ENCODE measurements around the gene ZXDB. TPM values are rescaled to one million over a fixed set of nuclear protein-coding genes. Genes with fewer than 3 reads are reported as not detected.

ZXDB gene
- total and polyA plus RNA-seq, 2 of the 4 experiments (the other 2 are of a cell fraction), result 2.6 to 5.2 TPM

- Histone ChIP-seq H2BK120ac (ENCODE audit: low read depth, low read length) (no peak overlapping the region), H2BK20ac (ENCODE audit: low read depth, low read length) (no peak overlapping the region), H4K8ac (ENCODE audit: low read depth in 2 of 2, low read length in 2 of 2) (no peak overlapping the region), H3K9ac (ENCODE audit: low read depth, low read length) (no peak overlapping the region), H3K4me3 (ENCODE audit: insufficient read depth, low read depth, low read length) (no peak overlapping the region), H2BK5ac (ENCODE audit: low read depth, low read length, poor library complexity, severe bottlenecking) (no peak overlapping the region), H3K79me1 (ENCODE audit: low read depth in 1 of 2, low read length in 2 of 2) (no peaks in the 10 kb centered on the region), H4K91ac (ENCODE audit: insufficient read depth, low read depth, low read length) (no peak overlapping the region), H4K20me1 (ENCODE audit: insufficient read depth, low read length) (no peaks in the 10 kb centered on the region), H2AK5ac (ENCODE audit: low read depth, low read length) (no peak overlapping the region), H3K56ac (ENCODE audit: extremely low read depth, insufficient read depth, low read length) (no peak overlapping the region), H3K14ac (replicated peaks; ENCODE audit: low read depth, low read length) (no peak overlapping the region), H3K18ac (ENCODE audit: low read depth, low read length) (no peak overlapping the region), H2AK9ac (replicated peaks; ENCODE audit: low read depth, low read length, poor library complexity) (no peak overlapping the region), H3K9me1 (ENCODE audit: insufficient read depth, low read length) (no peaks in the 10 kb centered on the region), H3K23ac (ENCODE audit: low read depth, low read length) (no peak overlapping the region), H3K27me3 (ENCODE audit: control insufficient read depth, insufficient read depth, low read length) (no peaks in the 10 kb centered on the region), H3K36me3 (ENCODE audit: control insufficient read depth, insufficient read depth, low read length) (no peaks in the 10 kb centered on the region), H3K4ac (ENCODE audit: low read depth, low read length) (no peak overlapping the region), H3K4me2 (ENCODE audit: low read depth, low read length) (no peak overlapping the region), H3K4me1 (ENCODE audit: control insufficient read depth, insufficient read depth, low read length) (no peaks in the 10 kb centered on the region), H3K27ac (ENCODE audit: insufficient read depth, low read length) (no peak overlapping the region), H4K5ac (ENCODE audit: low read depth, low read length) (no peak overlapping the region), H2BK15ac (ENCODE audit: low read depth, low read length) (no peak overlapping the region), H3K9me3 (ENCODE audit: control insufficient read depth, insufficient read depth, low read length) (no peaks in the 10 kb centered on the region), H2AFZ (replicated peaks; ENCODE audit: low read length, poor library complexity) (no peak overlapping the region)
- WGBS, 2 experiments (ENCODE audit: extremely low coverage in 2 of 2, insufficient read length in 1 of 2), result no CpG with 5 or more reads among the region's 1 CpG
- intact Hi-C loops (cut with micrococcal nuclease) (no loop called here), in situ Hi-C loops (cut with MboI; ENCODE audit: low sequenced_read_pairs) (no loop called here), dilution Hi-C loops (cut with HindIII; ENCODE audit: low sequenced_read_pairs, unreplicated experiment) (no loop called here)
- TF ChIP-seq MXI1 (IDR thresholded peaks at IDR 0.05; ENCODE audit: borderline replicate concordance, low read depth, low read length), result no peak
- no peak for TF ChIP-seq CTCF (conservative IDR thresholded peaks at IDR 0.05; ENCODE audit: low read depth, low read length)
- TF ChIP-seq MAZ (IDR thresholded peaks at IDR 0.05; ENCODE audit: borderline replicate concordance, low read depth, low read length), result no peak
- TF ChIP-seq RAD21 (IDR thresholded peaks at IDR 0.05; ENCODE audit: low read length), result no peak
- TF ChIP-seq SMC3 (IDR thresholded peaks at IDR 0.05; ENCODE audit: low read depth, low read length), result no peak
- TF ChIP-seq CHD1 (IDR thresholded peaks at IDR 0.05; ENCODE audit: low read depth, low read length), result no peak
- no peak for TF ChIP-seq RFX5 (IDR thresholded peaks at IDR 0.05; ENCODE audit: low read depth, low read length)
- no peak for TF ChIP-seq MAFK (IDR thresholded peaks at IDR 0.05; ENCODE audit: low read depth, low read length)
- TF ChIP-seq USF2 (IDR thresholded peaks at IDR 0.05; ENCODE audit: low read depth, low read length), result no peak
- no peak for TF ChIP-seq FOS (IDR thresholded peaks at IDR 0.05; ENCODE audit: low read depth, low read length)
- TF ChIP-seq NFE2L2 (IDR thresholded peaks at IDR 0.05; ENCODE audit: low read depth, low read length), result no peak
- no peak for TF ChIP-seq CEBPB (IDR thresholded peaks at IDR 0.05; ENCODE audit: low read depth, low read length)
- TF ChIP-seq POLR2A (IDR thresholded peaks at IDR 0.05; ENCODE audit: low read depth, low read length), result no peak
- no peak for TF ChIP-seq RCOR1 (IDR thresholded peaks at IDR 0.05; ENCODE audit: insufficient replicate concordance, low read length)
- TF ChIP-seq ELK1 (IDR thresholded peaks at IDR 0.05; ENCODE audit: borderline replicate concordance, low read depth, low read length), result no peak
- ChIA-PET POLR2A (ENCODE audit: unreplicated experiment) (no interaction called here), CTCF (no interaction called here)
- BruUV-seq (replicated peaks), result no TSS peak
- ATAC-seq (ENCODE audit: low read depth), result no peak
- DNase-seq, result no peak
Measured at GRCh38 chrX:57643698-57644097, 51.9 kb downstream of the ZXDB start.
